Activated T-cell treated with anti-CD3 and anti-CD28 coated beads for 48 hours (primary cell): ENCODE measurements around the gene TMEM184B.
"Not testable (repeated sequence)": the region's sequence is repeated elsewhere in the genome, so short reads cannot be mapped to it uniquely, and the experiment has no call there.

Experiments used
- DNase-seq: peaks from one replicate; pipeline ENCODE4 v3.0.0-alpha.2; 2020; ENCODE audit warnings: low read depth

Gene TMEM184B

DNA sequence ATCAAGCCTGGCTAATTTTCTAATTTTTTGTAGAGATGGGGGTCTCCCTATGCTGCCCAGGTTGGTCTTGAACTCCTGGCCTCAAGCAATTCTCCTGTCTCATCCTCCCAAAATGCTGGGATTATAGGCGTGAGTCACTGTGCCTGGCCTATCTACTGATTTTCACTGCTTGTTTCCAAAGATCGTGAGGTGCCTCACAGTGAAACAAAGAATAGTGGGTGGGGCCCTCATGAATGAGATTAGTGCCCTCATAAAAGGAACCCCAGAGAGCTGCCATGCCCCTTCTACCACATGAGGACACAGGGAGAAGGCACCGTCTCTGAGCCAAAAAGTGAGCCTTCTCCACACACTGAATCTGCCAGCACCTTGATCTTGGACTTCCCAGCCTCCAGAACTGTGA lies 23.5 kb downstream of the TMEM184B start:
- no peak for DNase-seq

DNA sequence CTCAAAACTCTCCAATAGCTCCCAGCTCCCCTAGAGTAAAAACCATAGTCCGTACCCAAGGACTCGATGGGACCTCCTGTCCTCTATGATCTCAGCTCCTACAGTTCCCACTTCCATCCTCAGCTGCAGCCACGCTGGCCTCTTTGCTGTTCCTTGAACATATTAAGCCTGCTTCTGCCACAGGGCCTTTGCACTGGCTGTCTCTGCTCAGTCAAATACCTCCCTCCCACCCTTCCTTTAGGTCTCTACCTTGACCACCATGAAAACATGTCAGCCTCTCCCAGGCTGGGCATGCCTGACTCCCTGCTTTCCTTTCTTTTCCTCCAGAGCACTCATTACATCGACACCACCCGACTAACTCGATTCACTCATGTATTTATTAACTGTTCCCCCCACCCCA lies 24.5 kb downstream of the TMEM184B start:
- no peak for DNase-seq

DNA sequence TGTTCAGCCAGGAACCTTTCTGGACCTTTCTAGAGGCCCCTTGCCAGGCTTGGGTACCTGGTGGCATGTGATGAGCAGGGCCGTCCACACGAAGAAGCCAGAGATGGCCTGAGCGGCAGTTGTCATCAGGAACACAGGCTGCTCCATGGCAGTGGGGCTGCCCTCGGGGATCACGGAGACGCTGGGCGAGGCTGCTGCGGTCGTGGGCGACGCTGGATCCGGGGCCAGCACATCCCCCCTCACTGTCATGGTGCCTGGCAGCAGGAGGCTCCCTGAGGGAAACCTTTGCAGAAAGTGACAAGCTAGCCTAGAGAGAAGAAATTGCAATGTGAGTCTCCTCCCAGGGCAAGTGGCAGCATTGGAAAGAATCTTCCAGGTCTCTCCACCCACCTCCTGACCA lies 25.1 kb downstream of the TMEM184B start:
- DNase-seq: no peak

DNA sequence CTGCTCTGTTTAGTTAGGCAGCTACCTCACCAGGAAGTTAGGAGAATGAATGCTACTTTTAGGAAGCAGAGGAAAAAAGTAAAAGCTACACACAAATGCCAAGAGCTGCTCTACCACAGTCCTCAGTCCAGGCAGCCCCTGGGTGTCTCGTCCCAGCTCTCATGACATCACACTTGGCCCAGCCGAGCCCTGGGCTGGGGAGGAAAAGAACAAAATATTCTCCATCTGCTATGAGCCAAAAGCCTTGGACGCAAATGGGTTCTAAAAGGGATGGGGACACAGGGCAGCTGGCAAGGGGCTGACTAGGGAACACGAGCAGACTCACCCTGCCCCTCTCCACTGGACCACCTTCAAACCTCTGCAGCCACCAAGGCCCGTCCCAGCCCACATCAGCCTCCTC lies 26.1 kb downstream of the TMEM184B start:
- no peak for DNase-seq

DNA sequence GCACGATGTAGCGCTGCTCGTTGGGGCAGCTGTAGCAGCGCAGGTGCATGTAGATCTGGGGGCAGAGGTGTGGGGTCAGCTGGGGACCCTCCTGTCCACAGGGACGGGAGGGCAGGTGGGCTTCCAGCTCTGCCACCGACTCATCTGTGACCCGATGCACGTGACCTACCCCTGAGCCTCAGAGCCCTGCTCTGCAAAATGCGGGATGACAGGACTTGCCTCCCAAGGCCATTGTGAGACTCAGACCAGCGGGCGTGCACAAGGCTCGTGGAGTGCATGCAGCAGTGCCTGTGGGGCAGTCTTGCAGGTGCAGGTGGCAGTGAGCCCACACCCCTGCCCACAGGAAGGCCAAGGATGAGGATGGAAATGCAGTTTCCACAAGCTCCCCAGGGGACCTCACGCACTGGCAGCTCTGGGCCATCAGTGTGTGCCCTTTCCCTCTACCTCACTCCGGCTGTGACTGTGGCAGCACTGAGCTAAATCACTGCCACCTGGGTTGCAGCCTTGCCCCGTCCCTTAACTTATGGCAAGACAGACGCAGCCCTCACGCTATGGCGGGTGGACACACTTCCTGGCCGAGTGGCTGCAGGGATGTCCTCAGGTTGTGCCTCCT lies 26.7 kb downstream of the TMEM184B start:
- DNase-seq: no peak

DNA sequence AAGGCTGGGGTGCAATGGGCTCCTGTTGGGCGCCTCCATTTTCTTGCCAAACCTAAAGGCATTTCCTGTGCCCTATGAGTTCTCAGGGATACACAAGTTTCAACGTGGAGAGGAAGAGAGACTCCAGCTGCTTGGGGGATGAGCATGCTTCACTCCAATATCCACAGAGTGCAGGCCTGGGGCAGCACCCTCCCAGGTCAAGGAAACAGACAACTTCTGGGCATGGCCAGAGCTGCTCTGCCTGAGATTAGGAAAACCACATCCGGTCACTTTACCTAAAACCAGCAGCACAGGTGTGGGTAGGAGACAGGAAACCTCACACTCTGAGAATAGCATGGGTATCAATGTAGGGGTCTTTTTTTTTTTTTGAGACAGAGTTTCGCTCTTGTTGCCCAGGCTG lies 28.7 kb downstream of the TMEM184B start:
- no peak for DNase-seq

DNA sequence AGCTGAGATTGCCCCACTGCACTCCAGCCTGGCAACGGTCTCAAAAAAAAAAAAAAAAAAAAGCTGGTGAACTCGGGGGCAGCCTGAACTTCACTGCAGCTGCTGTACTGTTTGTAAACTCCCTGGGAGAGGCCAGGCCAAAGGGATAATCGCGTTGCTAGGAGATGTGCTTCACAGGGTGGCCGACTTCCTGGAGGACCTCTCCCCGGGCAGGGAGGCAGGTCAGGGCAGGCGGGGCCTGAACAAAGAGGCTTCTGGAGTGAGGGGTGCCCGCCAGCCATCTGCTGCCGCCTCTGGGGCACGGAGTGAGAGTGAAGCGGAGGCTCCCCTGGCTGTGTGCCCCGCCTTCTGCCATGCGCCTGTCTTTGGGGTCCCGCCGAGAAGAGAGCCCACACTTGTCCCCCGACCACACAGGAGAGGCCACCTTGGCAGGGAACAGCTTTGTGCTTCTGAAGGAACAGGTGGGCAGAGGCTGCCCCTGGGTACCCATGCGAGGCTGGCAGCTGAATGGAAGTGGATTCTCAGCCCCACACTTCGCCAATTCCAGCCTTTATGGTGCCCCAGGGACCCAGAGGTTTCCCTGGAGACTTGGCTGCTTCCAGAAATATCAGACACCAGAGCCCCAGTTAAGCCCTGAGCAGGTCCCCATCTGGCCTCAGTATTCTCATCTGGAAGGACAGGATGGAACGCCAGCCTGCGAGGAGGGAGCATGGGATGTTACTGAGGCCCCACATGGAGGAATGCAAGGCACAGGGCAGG lies 29.6 kb downstream of the TMEM184B start:
- DNase-seq: no peak

DNA sequence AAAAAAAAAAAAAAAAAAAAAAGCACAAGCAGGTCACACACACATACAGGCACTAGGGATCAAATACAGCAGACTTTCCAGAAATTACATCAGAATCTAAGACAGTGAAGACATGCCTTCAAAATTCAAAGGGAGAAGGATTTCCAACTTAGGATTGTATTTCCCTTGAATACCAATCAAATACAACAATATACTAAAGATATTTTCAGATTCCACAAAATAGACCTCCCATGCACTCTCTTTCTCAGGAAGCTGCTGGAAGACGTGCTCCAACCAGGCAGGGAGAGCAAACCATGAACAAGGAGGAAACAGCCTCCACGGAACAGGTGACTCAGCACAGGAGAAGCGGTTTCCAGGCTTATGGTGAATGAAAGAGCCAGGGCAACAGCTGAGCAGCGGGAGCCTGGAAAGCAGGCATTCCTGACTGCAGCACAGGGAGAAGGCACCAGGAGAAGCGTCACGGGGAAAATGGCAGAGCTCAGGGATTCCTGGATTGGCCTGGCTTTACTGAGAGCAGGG lies 32.0 kb downstream of the TMEM184B start:
- no peak for DNase-seq

DNA sequence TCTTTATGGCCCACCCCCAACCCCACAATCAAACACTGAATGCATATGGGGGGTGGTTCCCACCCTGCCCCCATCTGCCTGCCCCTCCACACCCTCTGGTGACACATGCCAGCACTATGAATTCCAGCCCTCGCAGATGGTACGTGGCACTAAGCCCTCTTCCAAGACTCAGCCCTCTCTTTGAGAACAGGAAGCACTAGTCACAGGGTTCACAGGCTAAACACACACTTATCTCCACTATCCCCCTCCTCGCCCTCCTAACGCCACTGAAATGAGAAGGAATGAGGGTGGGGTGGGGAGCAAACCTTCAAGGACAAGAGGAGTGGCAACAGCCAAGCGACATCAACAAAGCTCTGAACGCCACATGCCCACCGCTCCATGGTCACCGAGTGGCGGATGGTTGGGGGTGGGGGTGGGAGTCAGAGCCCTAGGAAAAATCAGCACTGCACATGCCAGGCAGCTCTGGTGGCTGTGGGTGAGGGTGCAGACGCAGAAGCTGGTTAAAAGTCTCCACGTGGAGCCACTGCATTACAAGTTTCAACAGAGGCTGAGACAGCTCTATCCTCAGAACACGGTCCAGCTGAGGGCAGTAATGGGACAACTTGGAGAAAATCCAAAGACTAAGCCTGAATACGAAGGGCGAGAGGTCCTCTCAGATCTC lies 33.6 kb downstream of the TMEM184B start:
- no peak for DNase-seq

DNA sequence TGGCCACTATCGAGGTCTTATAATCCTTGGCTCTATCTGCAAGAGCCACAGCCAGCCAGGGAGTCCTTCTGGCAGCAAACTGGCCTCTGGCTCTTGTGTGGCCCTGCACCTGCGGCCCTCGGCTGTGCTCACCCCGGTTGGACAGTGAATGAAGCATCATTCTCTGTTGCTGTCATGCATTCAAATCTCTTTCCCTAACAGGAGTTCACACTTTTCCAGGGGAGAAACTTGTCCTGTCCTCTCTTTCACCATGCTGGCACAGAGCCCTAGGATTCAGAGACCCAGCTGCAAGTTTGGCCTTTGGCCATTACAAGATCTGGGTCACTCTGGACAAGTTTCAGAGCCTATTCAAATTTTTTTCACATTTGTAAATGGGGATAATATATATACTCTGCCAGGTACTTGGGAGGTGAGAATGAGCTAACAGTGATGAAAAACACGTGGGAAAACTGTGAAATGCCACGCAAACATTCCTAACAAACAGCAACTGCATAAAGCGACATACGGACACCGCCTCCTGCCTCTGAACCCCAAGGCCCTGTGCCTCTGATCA lies 34.2 kb downstream of the TMEM184B start:
- no peak for DNase-seq

DNA sequence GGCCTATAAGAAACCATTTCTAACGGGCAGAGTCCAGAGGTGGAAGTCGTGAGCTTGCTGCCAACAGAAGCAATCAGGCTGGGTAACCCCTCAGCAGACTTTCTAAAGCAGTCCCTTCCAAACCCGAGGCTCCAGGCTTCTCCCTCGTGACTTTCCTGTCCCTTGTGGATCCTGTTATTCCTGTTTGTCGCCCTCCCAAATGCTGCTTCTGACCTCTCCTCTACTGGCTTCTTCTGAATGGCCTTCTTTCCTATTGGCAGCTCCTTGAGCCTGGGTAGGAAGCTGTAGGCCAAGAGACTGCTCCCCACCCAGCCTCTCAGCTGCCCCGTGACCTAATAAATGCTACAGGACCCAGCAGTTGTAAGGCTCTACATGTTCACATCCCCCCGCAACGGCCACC lies 36.0 kb downstream of the TMEM184B start:
- DNase-seq: no peak

DNA sequence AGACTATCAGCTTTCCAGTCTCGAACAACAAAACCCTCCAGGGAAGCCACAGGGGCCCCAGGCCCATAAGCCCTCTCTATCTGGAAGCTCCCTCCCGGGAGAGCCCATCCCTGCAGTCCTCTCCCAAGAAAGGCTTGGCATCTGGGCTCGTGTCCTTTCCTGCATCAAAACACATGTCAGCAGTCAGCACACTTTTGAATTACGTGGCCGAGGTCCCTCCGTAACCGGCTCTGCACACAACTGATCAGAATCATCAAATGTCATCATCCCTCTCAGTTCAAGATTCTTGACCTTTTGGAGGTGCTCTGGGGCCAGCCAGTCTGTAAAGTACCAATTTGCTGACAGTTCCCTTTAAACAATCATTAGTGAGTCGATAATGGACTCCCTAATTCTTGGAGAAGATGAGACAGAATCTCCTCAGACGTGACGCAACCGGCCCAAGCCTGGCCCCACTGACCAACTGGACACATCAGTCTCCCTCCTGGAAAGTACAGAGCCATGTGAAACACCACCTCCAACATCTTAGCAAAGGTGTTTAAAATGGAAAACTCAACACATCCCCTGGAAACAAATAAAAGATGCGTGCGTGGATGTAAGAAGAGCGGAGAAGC lies 37.5 kb downstream of the TMEM184B start:
- no peak for DNase-seq

DNA sequence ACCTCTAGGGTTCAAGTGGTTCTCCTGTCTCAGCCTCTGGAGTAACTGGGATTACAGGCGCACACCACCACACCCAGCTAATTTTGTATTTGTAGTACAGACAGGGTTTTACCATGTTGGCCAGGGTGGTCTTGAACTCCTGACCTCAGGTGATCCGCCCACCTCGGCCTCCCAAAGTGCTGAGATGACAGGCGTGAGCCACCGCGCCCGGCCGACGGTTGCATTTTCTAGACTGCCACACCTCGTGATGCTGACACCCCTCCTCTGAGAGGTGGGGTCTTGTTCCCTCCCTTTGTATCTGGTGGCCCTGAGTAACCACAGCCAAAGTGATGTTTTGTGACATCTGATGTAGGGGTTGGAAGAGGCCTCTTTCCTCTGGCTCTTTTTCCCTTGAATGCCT lies 39.0 kb downstream of the TMEM184B start:
- DNase-seq: not testable (repeated sequence)

DNA sequence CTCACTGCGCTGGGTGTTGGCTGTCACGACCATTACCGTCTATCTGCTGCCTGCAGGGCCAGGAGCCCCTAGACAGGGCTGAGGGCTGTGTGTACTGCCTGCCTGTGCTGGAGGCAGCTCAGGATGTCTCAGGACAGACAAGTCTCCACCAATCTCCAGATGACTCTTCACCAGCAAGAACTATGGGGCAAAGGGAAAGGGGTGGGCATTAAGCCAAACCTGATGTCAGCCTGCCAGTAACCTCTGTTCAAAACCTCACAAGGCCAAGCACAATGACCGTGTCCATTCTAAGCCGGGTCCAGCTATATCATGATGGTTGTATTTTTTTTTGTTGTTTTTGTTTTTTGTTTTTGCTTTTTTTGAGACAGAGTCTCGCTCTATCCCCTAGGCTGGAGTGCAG lies 39.4 kb downstream of the TMEM184B start:
- no peak for DNase-seq

DNA sequence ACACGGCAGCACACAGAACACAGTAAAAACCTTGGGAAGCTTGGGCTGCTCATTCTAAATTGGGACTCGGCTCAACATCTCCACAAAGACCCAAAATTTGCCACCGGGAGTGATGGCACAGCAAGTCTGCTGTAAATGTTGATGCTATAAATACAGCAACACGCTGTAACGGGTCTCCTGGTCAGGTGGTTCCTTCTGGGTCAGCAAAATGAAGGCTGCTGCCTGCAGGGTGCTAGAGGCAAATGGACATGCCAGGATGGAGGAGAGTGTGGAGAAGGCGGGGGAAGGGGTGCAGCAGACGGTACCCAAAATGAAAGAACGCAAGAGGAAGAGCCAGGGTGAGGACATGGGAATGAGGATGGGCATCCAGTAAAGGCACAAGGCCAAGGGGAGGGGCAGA lies 40.6 kb downstream of the TMEM184B start:
- no peak for DNase-seq

DNA sequence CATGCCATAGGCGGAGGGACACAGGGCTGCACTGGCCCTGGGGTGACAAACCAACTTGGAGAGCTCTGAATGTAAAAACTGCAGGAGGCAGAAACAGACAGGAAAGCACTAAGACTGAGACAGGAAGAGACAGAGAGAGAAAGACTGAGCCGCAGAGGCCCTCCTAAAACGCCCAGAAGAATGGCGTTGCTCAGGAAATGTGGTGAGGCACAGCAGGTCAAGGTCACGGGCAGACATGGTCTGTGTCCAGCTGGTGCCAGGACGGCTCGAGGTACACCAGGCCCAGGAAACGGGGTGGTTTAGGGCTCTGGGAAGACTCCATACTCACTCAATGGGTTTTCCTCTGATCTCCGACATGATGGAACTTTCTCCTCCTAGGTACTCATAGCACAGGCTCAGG lies 41.9 kb downstream of the TMEM184B start:
- DNase-seq: no peak

DNA sequence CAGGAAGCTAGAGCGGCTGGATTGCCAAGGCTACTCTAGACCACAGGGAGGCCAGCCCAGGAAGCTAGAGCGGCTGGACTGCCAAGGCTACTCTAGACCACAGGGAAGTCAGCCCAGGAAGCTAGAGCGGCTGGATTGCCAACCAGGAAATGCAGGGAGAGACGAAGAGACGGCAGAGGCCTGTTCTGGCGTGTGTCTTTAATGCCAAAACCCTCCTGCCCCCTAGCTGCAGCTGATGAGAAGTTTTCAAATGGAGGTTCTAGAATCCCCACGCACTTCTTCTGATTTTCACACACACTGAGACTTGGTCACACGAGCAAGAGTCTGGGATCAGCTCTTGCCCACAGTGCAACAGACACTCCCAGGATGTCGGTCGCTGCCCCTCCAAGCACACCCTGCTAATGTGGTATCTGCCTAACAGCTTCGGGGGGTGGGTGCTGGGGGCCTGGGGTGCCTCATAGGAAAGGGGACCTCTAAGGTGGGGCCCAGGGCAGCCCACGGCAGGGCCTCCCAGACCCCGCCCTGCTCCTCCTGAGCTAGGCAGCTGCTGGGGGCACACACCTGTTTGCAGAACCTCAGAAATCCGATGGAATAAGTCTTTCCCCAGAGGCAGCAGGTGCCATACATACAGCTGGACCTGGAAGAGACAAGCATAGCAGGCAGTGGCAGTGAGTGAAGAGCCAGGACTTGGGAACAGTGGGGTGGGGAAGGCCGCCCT lies 42.5 kb downstream of the TMEM184B start:
- DNase-seq: no peak

DNA sequence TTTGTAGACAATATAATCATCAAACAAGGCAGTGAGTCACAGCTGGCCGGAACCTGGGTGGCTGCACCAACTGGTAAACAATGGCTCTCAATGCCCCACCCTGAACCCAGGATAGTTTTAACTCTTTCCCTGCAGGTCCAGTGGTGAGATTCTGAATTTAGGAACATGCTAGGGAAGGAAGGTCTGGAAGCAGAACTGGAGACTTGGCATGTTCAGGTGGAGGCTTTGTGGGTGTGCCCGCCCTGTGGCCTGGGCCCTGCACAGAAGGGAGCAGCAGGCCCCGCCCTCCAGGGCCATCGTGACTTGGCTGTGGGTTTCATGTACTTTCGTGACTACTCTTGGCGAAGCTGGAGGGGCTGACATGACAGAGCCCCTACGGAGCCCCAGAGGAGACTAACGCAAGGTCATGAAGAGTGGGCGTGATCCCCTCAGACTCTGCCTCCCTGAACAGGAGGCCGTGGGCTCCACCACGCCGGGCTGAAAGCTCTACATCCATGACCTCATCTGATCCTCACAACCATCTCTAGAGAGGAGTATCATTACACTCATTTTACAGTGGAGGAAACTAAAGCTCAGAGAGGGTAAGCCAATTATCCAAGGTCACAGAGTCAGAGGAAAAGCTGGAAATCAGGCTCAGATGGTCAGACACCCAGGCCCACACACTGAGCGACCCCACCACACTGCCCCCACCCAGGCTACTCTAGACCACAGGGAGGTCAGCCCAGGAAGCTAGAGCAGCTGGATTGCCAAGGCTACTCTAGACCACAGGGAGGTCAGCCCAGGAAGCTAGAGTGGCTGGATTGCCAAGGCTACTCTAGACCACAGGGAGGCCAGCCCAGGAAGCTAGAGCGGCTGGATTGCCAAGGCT lies 43.7 kb downstream of the TMEM184B start:
- DNase-seq: no peak

DNA sequence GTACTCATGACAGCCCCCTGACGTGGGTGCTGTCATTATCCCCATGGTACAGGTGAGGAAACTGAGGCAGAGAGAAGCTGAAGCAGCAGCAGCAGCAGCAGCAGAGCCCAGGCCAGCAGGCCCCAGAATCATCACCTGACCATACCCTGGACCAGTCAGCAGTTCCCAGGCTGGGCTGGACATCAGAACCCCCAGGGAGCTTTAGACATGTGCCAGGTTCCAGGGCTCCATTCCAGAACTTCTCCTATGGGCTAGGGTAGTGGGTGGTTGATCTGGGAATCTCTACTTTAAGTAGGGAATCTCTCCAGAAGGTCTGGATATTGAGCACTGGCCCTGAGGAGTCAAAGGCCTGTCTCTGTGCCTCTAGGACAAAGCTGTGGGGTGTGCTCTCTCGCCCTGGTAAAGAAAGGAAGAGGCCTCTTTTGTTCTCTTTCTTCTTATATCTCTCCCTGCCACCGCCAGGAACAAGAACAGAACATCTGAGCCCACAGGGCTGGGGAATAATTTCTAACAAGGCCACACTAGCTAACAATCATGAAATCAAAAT lies 44.4 kb downstream of the TMEM184B start:
- DNase-seq: no peak

DNA sequence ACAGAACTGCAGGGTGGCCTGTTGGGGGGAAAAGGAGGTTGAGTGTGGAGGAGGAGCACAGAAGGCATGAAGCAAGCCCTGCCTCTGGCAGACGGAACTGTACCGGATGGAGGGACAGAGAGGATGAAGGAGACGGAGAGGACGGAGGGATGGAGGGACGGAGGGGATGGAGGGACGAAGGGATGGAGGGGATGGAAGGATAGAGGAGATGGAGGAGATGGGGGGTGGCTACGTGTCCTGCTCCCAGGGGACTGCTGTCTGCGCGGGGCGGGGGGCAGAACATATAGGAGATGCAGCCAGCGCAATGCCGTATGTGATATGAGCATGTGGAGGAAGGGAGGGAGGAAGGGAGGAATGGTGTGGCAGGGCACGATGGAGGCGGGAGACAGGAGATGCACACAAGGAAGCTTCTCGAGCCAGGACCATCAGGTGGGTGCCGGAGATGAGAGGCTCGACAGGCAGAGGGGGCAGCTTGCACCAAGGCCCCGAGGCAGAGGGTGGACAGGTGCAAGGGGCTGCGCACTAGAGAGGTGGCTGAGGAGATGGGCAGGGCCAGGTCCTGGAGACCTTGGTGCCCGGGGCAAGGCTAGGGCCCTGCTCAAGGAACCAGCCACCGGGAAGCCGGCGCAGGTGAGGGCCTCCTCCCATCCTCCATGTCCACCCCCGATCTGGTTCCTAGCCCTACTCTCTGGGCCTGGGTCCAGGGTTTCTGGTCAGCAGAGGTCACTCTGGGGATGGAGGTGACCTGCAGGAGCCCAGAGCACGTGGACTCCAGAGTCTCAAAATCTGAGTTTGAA lies 45.8 kb downstream of the TMEM184B start:
- no peak for DNase-seq
